GM21528 (cell line): Measurements from ENCODE around the gene MB21D2.

ENCODE experiments used
- ATAC-seq: cut with Tn5 transposase; IDR thresholded peaks from one replicate; pipeline ENCODE4 v1.9.1; 2021; ENCODE audit warnings: mild to moderate bottlenecking, moderate library complexity; ENCODE audit not compliant: unreplicated experiment, low FRiP score

The MB21D2 gene

GRCh38 chr3:192923731-192924130 is 6.1 kb upstream of the MB21D2 start:
- ATAC-seq, result no peak

- no peak for ATAC-seq
Observed at GRCh38 chr3:192921793-192922192, 4.1 kb upstream of the MB21D2 start.

GRCh38 chr3:192920411-192920810 is 2.8 kb upstream of the MB21D2 start:
- no peak for ATAC-seq

GRCh38 chr3:192919901-192920300 is 2.2 kb upstream of the MB21D2 start:
- ATAC-seq, result no peak

GRCh38 chr3:192918275-192918588 is 576 bp upstream of the MB21D2 start:
- ATAC-seq, result no peak

GRCh38 chr3:192917028-192917403 is 640 bp downstream of the MB21D2 start:
- no peak for ATAC-seq

GRCh38 chr3:192916371-192917027 is 1.2 kb downstream of the MB21D2 start:
- ATAC-seq, result no peak

- ATAC-seq, result no peak
Observed at GRCh38 chr3:192915722-192916121, 1.9 kb downstream of the MB21D2 start.

- ATAC-seq, result no peak
Observed at GRCh38 chr3:192915304-192915703, 2.4 kb downstream of the MB21D2 start.

- ATAC-seq, result no peak
Observed at GRCh38 chr3:192914848-192915247, 2.8 kb downstream of the MB21D2 start.

- no peak for ATAC-seq
Observed at GRCh38 chr3:192913540-192913939, 4.1 kb downstream of the MB21D2 start.

- no peak for ATAC-seq
Observed at GRCh38 chr3:192911293-192911692, 6.4 kb downstream of the MB21D2 start.

GRCh38 chr3:192907784-192908183 is 9.9 kb downstream of the MB21D2 start:
- ATAC-seq, result no peak

- no peak for ATAC-seq
Observed at GRCh38 chr3:192906940-192907339, 10.7 kb downstream of the MB21D2 start.

- no peak for ATAC-seq
Observed at GRCh38 chr3:192905980-192906678, 11.5 kb downstream of the MB21D2 start.

GRCh38 chr3:192904632-192905289 is 12.9 kb downstream of the MB21D2 start:
- ATAC-seq, result no peak

- no peak for ATAC-seq
Observed at GRCh38 chr3:192902549-192902948, 15.1 kb downstream of the MB21D2 start.

GRCh38 chr3:192901435-192901834 is 16.2 kb downstream of the MB21D2 start:
- no peak for ATAC-seq

- no peak for ATAC-seq
Observed at GRCh38 chr3:192899540-192899982, 18.1 kb downstream of the MB21D2 start.

- ATAC-seq, result no peak
Observed at GRCh38 chr3:192897005-192897404, 20.7 kb downstream of the MB21D2 start.

GRCh38 chr3:192896208-192896607 is 21.4 kb downstream of the MB21D2 start:
- no peak for ATAC-seq

GRCh38 chr3:192894676-192895075 is 23.0 kb downstream of the MB21D2 start:
- ATAC-seq, result no peak
